ENCODE results near the gene TCERG1L. TPM values are rescaled to one million over a fixed set of nuclear protein-coding genes. Genes with fewer than 3 reads are reported as not detected.
"Not testable (repeated sequence)": the region's sequence is repeated elsewhere in the genome, so short reads cannot be mapped to it uniquely, and the experiment has no call there.

Gene TCERG1L
- total RNA-seq, 1 experiment from 2014 or later: not detected

- peaks cover 19% of the 10 kb centered on the region for H3K27me3 ChIP-seq (ENCODE audit: insufficient read depth, low read depth)
- no TSS peak for BruUV-seq (replicated peaks)
- intact Hi-C loops (cut with micrococcal nuclease; ENCODE audit: unreplicated experiment): no loop called here
- no peaks in the 10 kb centered on the region for H3K36me3 ChIP-seq (ENCODE audit: low read depth)
- no peaks in the 10 kb centered on the region for H4K20me1 ChIP-seq (ENCODE audit: insufficient read depth)
- no peak overlapping the region for H3K4me2 ChIP-seq
- DNase-seq: no peak
- no peaks in the 10 kb centered on the region for H3K9me3 ChIP-seq (ENCODE audit: insufficient read depth, low read depth)
- no peaks in the 10 kb centered on the region for H3F3A ChIP-seq (ENCODE audit: insufficient read depth, low read depth)
- no peak overlapping the region for H2AFZ ChIP-seq
- no peak overlapping the region for H3K4me3 ChIP-seq
- no peaks in the 10 kb centered on the region for H3K4me1 ChIP-seq (replicated peaks; ENCODE audit: insufficient read depth)
- H3K79me2 ChIP-seq (ENCODE audit: low read depth): no peaks in the 10 kb centered on the region
- POLR2A ChIA-PET (ENCODE audit: unreplicated experiment): no interaction called here
- H3K9me2 ChIP-seq (ENCODE audit: insufficient read depth): no peaks in the 10 kb centered on the region
- TF ChIP-seq, protein P1, sequence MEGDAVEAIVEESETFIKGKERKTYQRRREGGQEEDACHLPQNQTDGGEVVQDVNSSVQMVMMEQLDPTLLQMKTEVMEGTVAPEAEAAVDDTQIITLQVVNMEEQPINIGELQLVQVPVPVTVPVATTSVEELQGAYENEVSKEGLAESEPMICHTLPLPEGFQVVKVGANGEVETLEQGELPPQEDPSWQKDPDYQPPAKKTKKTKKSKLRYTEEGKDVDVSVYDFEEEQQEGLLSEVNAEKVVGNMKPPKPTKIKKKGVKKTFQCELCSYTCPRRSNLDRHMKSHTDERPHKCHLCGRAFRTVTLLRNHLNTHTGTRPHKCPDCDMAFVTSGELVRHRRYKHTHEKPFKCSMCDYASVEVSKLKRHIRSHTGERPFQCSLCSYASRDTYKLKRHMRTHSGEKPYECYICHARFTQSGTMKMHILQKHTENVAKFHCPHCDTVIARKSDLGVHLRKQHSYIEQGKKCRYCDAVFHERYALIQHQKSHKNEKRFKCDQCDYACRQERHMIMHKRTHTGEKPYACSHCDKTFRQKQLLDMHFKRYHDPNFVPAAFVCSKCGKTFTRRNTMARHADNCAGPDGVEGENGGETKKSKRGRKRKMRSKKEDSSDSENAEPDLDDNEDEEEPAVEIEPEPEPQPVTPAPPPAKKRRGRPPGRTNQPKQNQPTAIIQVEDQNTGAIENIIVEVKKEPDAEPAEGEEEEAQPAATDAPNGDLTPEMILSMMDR (conservative IDR thresholded peaks at IDR 0.05): no peak
- no peak for TF ChIP-seq EZH2 (IDR thresholded peaks at IDR 0.05; ENCODE audit: low read depth)
- CTCF ChIA-PET: no interaction called here
- H3K27ac ChIP-seq: no peak overlapping the region
These were observed 203.6 kb downstream of the TCERG1L start for GRCh38 chr10:131107970-131108369.

DNA sequence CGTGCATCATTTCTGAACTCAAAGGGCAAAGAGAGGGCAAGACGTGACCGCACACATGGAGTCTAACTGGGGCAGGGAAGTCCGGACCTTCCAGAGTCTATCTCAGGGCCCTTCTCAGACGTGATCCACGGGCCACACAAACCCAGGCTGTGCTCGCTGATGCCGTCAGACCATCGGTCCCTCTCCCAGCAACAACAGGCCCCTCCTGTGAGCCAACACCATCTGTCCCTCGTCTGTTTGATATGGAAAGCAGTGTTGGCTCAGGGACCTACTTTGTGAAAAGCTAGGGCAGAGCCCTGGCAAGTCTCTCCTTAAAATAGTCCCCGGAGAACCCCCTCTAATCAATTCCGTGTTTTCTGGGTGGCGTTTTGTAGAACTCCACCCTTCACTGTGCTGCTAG, 208.8 kb downstream of the TCERG1L start:
- no TSS peak for BruUV-seq (replicated peaks)
- Histone ChIP-seq H3K9me3 (ENCODE audit: insufficient read depth, low read depth) (no peaks in the 10 kb centered on the region), H3F3A (ENCODE audit: insufficient read depth, low read depth) (no peaks in the 10 kb centered on the region), H4K20me1 (ENCODE audit: insufficient read depth) (no peaks in the 10 kb centered on the region), H3K27ac (no peak overlapping the region), H3K9me2 (ENCODE audit: insufficient read depth) (no peaks in the 10 kb centered on the region), H3K4me1 (replicated peaks; ENCODE audit: insufficient read depth) (no peaks in the 10 kb centered on the region), H3K4me3 (no peak overlapping the region), H2AFZ (no peak overlapping the region), H3K27me3 (ENCODE audit: insufficient read depth, low read depth) (0 out of 2 replicates have a peak, but pooled peaks cover 4% of the 10 kb centered on the region), H3K79me2 (ENCODE audit: low read depth) (no peaks in the 10 kb centered on the region), H3K4me2 (no peak overlapping the region), H3K36me3 (ENCODE audit: low read depth) (no peaks in the 10 kb centered on the region)
- no peak for TF ChIP-seq EZH2 (IDR thresholded peaks at IDR 0.05; ENCODE audit: low read depth)
- TF ChIP-seq, protein P1 (conservative IDR thresholded peaks at IDR 0.05): no peak
- ChIA-PET CTCF (no interaction called here), POLR2A (ENCODE audit: unreplicated experiment) (no interaction called here)
- intact Hi-C loops (cut with micrococcal nuclease; ENCODE audit: unreplicated experiment): no loop called here
- DNase-seq: no peak

GRCh38 chr10:131102147-131102546, 209.4 kb downstream of the TCERG1L start:
- intact Hi-C loops (cut with micrococcal nuclease; ENCODE audit: unreplicated experiment): no loop called here
- Histone ChIP-seq H3K9me2 (ENCODE audit: insufficient read depth) (no peaks in the 10 kb centered on the region), H3F3A (ENCODE audit: insufficient read depth, low read depth) (no peaks in the 10 kb centered on the region), H3K4me2 (no peak overlapping the region), H3K4me3 (no peak overlapping the region), H3K79me2 (ENCODE audit: low read depth) (no peaks in the 10 kb centered on the region), H4K20me1 (ENCODE audit: insufficient read depth) (no peaks in the 10 kb centered on the region), H3K36me3 (ENCODE audit: low read depth) (no peaks in the 10 kb centered on the region), H3K27ac (no peak overlapping the region), H3K9me3 (ENCODE audit: insufficient read depth, low read depth) (no peaks in the 10 kb centered on the region), H2AFZ (no peak overlapping the region), H3K4me1 (replicated peaks; ENCODE audit: insufficient read depth) (no peaks in the 10 kb centered on the region), H3K27me3 (ENCODE audit: insufficient read depth, low read depth) (0 out of 2 replicates have a peak, but pooled peaks cover 4% of the 10 kb centered on the region)
- ChIA-PET CTCF (no interaction called here), POLR2A (ENCODE audit: unreplicated experiment) (no interaction called here)
- TF ChIP-seq EZH2 (IDR thresholded peaks at IDR 0.05; ENCODE audit: low read depth): no peak
- TF ChIP-seq, protein P1 (conservative IDR thresholded peaks at IDR 0.05): no peak
- DNase-seq: no peak
- BruUV-seq (replicated peaks): no TSS peak

DNA sequence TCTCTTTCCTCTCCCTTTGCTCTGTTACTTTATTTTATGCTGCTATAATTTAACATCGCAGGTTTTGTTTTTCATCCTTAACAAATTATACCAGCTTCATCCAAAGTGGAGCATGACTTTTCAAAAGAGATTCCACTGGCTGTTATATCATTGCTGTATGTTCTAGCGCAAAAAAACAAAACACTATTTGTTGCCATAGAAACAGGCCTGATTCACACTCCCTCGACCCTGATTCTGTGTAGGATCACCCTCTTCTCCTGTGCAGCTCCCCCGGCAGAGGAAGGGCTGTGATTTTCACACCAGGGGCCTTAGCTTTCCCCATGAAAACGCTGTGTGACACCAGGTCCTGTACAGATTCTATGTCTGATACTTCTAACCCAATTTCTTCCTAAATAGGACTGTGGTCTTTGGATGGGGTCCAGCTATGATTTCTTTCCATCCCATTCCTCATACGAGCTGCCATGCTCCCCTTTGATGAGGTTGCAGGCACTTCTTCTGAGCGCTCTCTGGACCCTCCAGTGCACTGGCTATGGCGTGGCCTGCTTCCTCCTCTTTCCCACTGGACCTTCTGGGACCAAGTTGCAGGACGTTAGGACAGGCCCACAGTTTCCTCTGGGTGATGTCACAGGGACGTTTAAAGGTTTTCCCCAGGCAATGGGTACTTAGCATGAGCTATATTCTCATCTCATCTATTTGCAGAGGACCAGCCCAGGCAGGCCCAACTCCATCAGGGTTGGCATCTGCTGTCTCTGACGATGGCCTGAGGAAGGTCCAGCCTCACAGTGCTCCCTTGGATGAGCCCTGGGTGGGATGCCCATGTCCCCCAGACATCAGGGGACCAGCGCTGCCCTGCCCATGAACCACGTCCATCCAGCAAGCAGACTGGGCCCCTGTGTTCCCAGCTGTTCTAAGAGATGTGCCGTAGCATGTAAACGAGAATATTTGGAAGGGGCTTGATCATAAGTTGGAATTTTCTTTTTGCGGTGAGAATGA, 210.8 kb downstream of the TCERG1L start:
- H4K20me1 ChIP-seq (ENCODE audit: insufficient read depth); H3K4me2 ChIP-seq; H3K4me3 ChIP-seq; CTCF ChIA-PET; H3K9me3 ChIP-seq (ENCODE audit: insufficient read depth, low read depth); H3K4me1 ChIP-seq (replicated peaks; ENCODE audit: insufficient read depth); H3K27me3 ChIP-seq (ENCODE audit: insufficient read depth, low read depth); intact Hi-C loops (cut with micrococcal nuclease; ENCODE audit: unreplicated experiment); DNase-seq; H3K9me2 ChIP-seq (ENCODE audit: insufficient read depth); H2AFZ ChIP-seq; H3K79me2 ChIP-seq (ENCODE audit: low read depth); BruUV-seq (replicated peaks); H3K27ac ChIP-seq; H3F3A ChIP-seq (ENCODE audit: insufficient read depth, low read depth); POLR2A ChIA-PET (ENCODE audit: unreplicated experiment); H3K36me3 ChIP-seq (ENCODE audit: low read depth): not testable (repeated sequence)

All from PC-9 (cell line).